Right lobe of liver (tissue), 4 donors: Measurements from ENCODE around the gene C1orf56.

Source experiments
- POLR2A ChIP-seq: fragments of 450-650 bp; IDR thresholded peaks from one replicate; pipeline ENCODE4 v1.6.1; 2017; ENCODE audit warnings: antibody characterized with exemption, mild to moderate bottlenecking
- TF ChIP-seq, protein P1 (sequence below), 4 donors: fragments of 200-600 bp in 3 of 4; fragments of 450-650 bp in 1 of 4; IDR thresholded peaks; one replicate each; pipeline versions ENCODE4 v1.5.1 to v1.8.0; 2016 to 2022; ENCODE audit warnings: antibody characterized with exemption in 4 of 4, mild to moderate bottlenecking in 2 of 4
- donor health status: DM: no; HTN: no; CAD: no.
- donor health status: DM: no; HTN: no; CAD: no.
- donor health status: DM: no; HTN: yes; CAD: no.

GRCh38 chr1:151009674-151010345, 37.7 kb upstream of the C1orf56 start:
- TF ChIP-seq, protein P1, sequence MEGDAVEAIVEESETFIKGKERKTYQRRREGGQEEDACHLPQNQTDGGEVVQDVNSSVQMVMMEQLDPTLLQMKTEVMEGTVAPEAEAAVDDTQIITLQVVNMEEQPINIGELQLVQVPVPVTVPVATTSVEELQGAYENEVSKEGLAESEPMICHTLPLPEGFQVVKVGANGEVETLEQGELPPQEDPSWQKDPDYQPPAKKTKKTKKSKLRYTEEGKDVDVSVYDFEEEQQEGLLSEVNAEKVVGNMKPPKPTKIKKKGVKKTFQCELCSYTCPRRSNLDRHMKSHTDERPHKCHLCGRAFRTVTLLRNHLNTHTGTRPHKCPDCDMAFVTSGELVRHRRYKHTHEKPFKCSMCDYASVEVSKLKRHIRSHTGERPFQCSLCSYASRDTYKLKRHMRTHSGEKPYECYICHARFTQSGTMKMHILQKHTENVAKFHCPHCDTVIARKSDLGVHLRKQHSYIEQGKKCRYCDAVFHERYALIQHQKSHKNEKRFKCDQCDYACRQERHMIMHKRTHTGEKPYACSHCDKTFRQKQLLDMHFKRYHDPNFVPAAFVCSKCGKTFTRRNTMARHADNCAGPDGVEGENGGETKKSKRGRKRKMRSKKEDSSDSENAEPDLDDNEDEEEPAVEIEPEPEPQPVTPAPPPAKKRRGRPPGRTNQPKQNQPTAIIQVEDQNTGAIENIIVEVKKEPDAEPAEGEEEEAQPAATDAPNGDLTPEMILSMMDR (IDR thresholded peaks at IDR 0.05): no peak
- TF ChIP-seq POLR2A: no peak
